GM06990 (cell line): ENCODE data around the gene GNG3.
A peak's percentile ranks its signal among the peaks of the same experiment; 100 is the strongest.
"Not testable (repeated sequence)": the region's sequence is repeated elsewhere in the genome, so short reads cannot be mapped to it uniquely, and the experiment has no call there.

Source experiments
- DNase-seq: peaks from one replicate; pipeline ENCODE4 v3.0.0-alpha.2; 2011; ENCODE audit not compliant: insufficient read length; ENCODE audit errors: extremely low read depth
- H3K27me3 ChIP-seq: replicated peaks from 2 replicates; pipeline ENCODE4 v1.6.0; 2011; ENCODE audit warnings: low read length; ENCODE audit not compliant: control insufficient read depth, insufficient read depth
- H3K36me3 ChIP-seq: 2 replicates; pipeline ENCODE4 v1.5.1; 2011; ENCODE audit warnings: low read length; ENCODE audit not compliant: control insufficient read depth, insufficient read depth
- H3K4me3 ChIP-seq: replicated peaks from 2 replicates; pipeline ENCODE4 v1.5.1; 2011; ENCODE audit warnings: low read depth, mild to moderate bottlenecking, control low read depth, low read length
- TF ChIP-seq, protein P1 (sequence below): IDR thresholded peaks from 2 replicates; pipeline ENCODE4 v1.5.1; 2011; ENCODE audit warnings: low read length, control low read depth, mild to moderate bottlenecking, inconsistent platforms; ENCODE audit not compliant: insufficient read depth, poor library complexity, severe bottlenecking

Gene GNG3

DNA sequence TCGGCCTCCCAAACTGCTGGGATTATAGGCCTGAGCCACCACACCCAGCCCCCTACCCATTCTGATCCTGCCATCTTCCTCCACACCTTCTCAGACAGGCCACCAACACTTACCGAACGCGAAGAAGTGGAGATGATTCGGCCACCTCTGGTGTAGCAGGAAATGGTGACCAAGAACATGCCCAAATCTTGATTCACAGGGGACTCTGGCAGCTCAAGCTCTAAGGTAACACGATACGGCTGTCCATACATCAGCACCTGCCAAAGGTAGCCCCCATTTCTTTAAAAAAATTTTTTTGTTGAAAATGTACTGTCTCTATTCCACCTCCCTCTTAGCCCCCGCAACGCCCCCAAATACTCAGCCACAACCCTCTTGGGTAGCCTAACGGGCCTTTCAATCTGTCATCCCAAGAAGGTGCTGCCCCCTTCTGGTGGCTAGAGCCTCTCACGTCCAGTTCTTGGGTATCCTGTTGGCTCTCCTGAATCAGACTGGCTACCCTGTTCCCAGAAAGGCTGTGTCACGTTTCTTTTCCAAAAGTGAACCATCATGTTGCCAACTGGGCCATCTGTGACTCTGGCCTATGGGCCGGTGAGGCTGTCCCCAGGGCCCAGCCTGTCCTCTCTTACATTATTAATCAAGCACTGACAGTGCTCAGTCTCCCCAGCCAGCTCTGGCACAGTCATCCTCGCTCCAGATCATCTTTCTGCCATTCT, 12.9 kb upstream of the GNG3 start:
- Histone ChIP-seq H3K27me3 (no peaks in the 10 kb centered on the region), H3K4me3 (no peak overlapping the region), H3K36me3 (peaks cover 25% of the 10 kb centered on the region)
- TF ChIP-seq, protein P1, sequence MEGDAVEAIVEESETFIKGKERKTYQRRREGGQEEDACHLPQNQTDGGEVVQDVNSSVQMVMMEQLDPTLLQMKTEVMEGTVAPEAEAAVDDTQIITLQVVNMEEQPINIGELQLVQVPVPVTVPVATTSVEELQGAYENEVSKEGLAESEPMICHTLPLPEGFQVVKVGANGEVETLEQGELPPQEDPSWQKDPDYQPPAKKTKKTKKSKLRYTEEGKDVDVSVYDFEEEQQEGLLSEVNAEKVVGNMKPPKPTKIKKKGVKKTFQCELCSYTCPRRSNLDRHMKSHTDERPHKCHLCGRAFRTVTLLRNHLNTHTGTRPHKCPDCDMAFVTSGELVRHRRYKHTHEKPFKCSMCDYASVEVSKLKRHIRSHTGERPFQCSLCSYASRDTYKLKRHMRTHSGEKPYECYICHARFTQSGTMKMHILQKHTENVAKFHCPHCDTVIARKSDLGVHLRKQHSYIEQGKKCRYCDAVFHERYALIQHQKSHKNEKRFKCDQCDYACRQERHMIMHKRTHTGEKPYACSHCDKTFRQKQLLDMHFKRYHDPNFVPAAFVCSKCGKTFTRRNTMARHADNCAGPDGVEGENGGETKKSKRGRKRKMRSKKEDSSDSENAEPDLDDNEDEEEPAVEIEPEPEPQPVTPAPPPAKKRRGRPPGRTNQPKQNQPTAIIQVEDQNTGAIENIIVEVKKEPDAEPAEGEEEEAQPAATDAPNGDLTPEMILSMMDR = peak; percentile 85
- no peak for DNase-seq

DNA sequence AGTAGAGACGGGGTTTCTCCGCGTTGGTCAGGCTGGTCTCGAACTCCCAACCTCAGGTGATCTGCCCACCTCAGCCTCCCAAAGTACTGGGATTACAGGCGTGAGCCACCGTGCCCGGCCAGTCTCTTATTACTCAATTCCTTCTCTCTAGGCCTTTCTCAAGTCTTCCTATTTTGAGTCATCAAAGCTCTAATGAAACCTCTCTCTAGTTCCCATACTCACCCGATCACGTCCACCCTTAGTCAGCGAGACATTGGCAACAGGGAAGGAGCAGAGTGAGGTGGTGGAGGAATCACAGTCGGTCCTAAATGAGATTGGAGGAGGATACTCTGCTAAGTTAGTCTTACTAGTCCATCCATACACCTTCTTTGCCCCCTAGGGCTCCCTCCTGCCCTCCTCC, 5.2 kb upstream of the GNG3 start:
- TF ChIP-seq, protein P1 = no peak
- no peaks in the 10 kb centered on the region for H3K36me3 ChIP-seq
- H3K27me3 ChIP-seq = no peaks in the 10 kb centered on the region
- H3K4me3 ChIP-seq = no peak overlapping the region
- DNase-seq = no peak

DNA sequence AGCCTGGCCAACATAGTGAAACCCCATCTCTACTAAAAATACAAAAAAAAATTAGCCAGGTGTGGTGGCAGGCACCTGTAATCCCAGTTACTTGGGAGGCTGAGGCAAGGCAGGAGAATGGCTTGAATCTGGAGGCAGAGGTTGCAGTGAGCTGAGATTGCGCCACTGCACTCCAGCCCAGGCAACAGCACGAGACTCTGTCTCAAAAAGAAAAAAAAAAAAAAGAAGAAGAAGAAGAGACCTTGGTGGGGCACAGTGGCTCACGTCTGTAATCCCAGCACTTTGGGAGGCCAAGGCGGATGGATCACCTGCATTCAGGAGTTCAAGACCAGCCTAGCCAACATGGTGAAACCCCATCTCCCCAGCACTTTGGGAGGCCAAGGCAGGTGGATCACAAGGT, 3.6 kb upstream of the GNG3 start:
- H3K36me3 ChIP-seq, H3K27me3 ChIP-seq, DNase-seq, H3K4me3 ChIP-seq: not testable (repeated sequence)

DNA sequence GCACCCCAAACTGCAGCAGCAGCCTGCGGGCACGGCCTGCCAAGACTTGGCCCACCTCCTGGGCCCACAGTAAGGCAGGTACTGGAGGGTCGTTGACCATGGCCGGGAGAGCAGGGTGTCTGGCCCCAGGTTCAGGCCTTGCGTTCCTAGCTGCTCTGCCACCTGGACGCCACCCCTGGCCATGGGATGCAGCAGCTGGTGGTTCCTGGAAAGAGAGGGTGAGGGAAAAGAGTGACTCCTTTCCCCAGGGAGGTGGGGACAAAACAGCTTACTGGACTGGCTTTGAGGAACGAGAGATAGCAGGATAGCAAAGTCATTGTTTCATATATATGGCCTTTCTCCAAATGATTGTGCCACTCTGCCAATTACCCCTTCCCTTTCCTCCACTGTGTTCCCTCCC, 2.1 kb upstream of the GNG3 start:
- no peak for DNase-seq
- TF ChIP-seq, protein P1 = no peak
- Histone ChIP-seq H3K4me3 (peak overlapping the region; percentile 82), H3K36me3 (peaks cover 2% of the 10 kb centered on the region; the same call in 1 of the 2 replicates), H3K27me3 (no peaks in the 10 kb centered on the region)

DNA sequence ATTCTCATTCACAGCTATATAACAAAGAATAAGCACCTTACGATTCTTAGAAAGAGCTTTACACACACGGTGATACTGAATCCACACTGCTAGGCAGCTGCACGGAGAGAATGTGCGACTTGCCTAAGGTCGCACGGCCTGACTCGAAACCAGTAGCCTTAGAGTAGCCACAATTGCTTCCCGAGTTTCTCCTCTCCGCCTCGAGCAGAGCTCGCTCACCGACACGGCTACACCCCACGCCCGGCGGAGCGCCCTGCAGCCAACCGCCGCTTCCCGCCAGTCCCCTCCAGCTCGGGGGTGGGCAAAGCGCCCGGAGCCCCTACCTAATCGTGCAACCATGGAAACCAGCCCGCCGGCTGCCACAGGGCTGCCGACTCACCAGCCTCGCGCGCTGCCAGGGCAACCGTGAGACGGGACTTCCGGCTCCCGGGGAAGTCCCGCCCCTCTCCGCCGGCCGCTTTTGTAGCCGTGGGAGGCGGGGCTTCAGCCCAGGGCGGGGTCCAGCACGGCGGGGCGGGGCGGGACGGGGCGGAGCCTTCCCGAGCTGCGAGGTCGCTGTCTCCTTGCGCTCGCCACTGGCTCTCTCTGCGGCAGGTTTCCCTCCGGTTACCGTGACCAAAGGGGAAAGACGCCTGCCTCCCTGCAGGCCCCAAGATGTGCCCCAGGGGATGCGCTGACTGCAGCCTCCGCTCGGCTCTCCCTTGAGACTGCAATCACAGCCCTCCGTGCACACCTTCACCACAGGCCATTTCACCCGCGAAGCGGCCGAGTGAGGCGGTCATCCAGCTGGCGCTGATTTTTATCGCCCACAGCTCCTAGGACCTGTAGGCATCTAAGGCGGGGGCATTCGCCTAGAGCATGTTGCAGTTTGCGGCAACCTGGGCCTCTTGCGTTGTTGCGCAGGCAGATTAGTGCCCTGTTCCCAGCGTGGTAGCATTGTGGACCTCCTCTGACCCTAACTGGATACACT, 1.3 kb upstream of the GNG3 start:
- TF ChIP-seq, protein P1 = no peak
- peak; percentile 90 for DNase-seq
- Histone ChIP-seq H3K27me3 (no peaks in the 10 kb centered on the region), H3K36me3 (peaks cover 2% of the 10 kb centered on the region; the same call in 1 of the 2 replicates), H3K4me3 (peak overlapping the region; percentile 82)

DNA sequence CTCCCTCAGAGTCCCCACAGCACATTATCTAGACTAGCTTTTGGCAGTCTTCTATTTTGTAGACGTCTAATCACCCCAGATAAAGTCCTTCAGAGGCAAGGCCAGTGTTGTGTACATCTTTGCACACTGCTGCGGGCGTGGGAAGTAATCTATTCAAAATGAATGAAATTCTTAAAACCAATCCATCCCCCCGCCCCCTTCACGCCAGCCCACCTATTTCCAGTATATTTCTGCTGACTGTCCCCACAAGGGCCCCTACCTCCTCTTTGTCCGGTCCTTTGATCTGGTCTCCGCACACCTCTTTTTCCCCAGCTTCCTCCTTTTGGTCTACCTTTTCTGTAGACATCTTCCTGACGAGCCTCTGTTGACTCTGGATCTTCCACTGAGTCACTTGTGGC, 627 bp upstream of the GNG3 start:
- Histone ChIP-seq H3K27me3 (no peaks in the 10 kb centered on the region), H3K36me3 (peaks cover 2% of the 10 kb centered on the region), H3K4me3 (no peak overlapping the region)
- TF ChIP-seq, protein P1 = no peak
- no peak for DNase-seq
